ENCODE measurements around the gene COPB2.

DNA sequence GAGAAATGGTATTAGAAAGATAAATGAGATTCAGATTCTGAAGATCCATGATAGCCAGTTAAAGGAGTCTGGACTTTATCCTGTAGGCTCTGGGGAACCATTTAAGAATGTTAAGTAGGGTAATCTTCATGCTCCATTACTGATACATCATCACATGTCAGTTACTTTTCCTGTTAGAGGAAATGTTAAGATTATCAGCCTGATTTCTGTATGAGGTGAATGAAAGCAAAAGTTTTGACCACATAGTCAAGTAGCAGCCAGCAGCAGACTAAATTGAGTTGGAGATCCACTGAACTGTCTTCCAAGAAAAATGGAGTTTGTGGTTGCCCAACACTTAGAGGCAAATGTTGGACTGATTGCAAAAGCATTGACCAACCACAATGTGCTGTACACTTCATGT is 4.7 kb upstream of the COPB2 start:
- TF ChIP-seq, protein P1, sequence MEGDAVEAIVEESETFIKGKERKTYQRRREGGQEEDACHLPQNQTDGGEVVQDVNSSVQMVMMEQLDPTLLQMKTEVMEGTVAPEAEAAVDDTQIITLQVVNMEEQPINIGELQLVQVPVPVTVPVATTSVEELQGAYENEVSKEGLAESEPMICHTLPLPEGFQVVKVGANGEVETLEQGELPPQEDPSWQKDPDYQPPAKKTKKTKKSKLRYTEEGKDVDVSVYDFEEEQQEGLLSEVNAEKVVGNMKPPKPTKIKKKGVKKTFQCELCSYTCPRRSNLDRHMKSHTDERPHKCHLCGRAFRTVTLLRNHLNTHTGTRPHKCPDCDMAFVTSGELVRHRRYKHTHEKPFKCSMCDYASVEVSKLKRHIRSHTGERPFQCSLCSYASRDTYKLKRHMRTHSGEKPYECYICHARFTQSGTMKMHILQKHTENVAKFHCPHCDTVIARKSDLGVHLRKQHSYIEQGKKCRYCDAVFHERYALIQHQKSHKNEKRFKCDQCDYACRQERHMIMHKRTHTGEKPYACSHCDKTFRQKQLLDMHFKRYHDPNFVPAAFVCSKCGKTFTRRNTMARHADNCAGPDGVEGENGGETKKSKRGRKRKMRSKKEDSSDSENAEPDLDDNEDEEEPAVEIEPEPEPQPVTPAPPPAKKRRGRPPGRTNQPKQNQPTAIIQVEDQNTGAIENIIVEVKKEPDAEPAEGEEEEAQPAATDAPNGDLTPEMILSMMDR (IDR thresholded peaks at IDR 0.05; ENCODE audit: borderline replicate concordance, extremely low read depth, low read length, poor library complexity, severe bottlenecking), result no peak
- TF ChIP-seq EZH2 (IDR thresholded peaks at IDR 0.05; ENCODE audit: borderline replicate concordance, low read depth, low read length, severe bottlenecking), result no peak

Data from DND-41 (cell line).